NCI-H69 (cell line): ENCODE measurements around the gene ZNF816.
"Not testable (repeated sequence)": the region's sequence is repeated elsewhere in the genome, so short reads cannot be mapped to it uniquely, and the experiment has no call there.

Experiments
- DNase-seq: peaks from one replicate; lab custom pipeline; 2025; lab: John Stamatoyannopoulos, UW

ZNF816 gene

GRCh38 chr19:52959613-52960295 lies 2.9 kb downstream of the ZNF816 start:
- no peak for DNase-seq

GRCh38 chr19:52957591-52957990 lies 5.1 kb downstream of the ZNF816 start:
- no peak for DNase-seq

- DNase-seq: no peak
These were observed 5.8 kb downstream of the ZNF816 start for GRCh38 chr19:52956917-52957316.

- DNase-seq: no peak
These were observed 13.3 kb downstream of the ZNF816 start for GRCh38 chr19:52949422-52949821.

- DNase-seq: no peak
These were observed 14.5 kb downstream of the ZNF816 start for GRCh38 chr19:52948025-52948770.

- DNase-seq: peak; percentile 92
These were observed 16.1 kb downstream of the ZNF816 start for GRCh38 chr19:52946322-52947310.

- DNase-seq: peak; percentile 69
These were observed 16.9 kb downstream of the ZNF816 start for GRCh38 chr19:52945652-52946321.

GRCh38 chr19:52944703-52945493 lies 17.8 kb downstream of the ZNF816 start:
- DNase-seq: peak; percentile 82

GRCh38 chr19:52943884-52944643 lies 18.6 kb downstream of the ZNF816 start:
- no peak for DNase-seq

- no peak for DNase-seq
These were observed 19.4 kb downstream of the ZNF816 start for GRCh38 chr19:52943134-52943883.

GRCh38 chr19:52942386-52943133 lies 20.1 kb downstream of the ZNF816 start:
- DNase-seq: peak; percentile 93

- peak; percentile 65 for DNase-seq
These were observed 20.7 kb downstream of the ZNF816 start for GRCh38 chr19:52941941-52942385.

GRCh38 chr19:52941523-52941922 lies 21.2 kb downstream of the ZNF816 start:
- peak; percentile 55 for DNase-seq

- not testable (repeated sequence) for DNase-seq
These were observed 21.8 kb downstream of the ZNF816 start for GRCh38 chr19:52940905-52941304.

- no peak for DNase-seq
These were observed 23.9 kb downstream of the ZNF816 start for GRCh38 chr19:52938761-52939160.

- no peak for DNase-seq
These were observed 25.7 kb downstream of the ZNF816 start for GRCh38 chr19:52936954-52937325.

- DNase-seq: no peak
These were observed 26.3 kb downstream of the ZNF816 start for GRCh38 chr19:52936151-52936953.

- no peak for DNase-seq
These were observed 27.2 kb downstream of the ZNF816 start for GRCh38 chr19:52935434-52935833.
